ENCODE measurements around the gene PLXNB3. TPM values are rescaled to one million over a fixed set of nuclear protein-coding genes. Genes with fewer than 3 reads are reported as not detected.

The PLXNB3 gene
- total RNA-seq, 1 experiment from 2014 or later: 14.3 TPM

DNA sequence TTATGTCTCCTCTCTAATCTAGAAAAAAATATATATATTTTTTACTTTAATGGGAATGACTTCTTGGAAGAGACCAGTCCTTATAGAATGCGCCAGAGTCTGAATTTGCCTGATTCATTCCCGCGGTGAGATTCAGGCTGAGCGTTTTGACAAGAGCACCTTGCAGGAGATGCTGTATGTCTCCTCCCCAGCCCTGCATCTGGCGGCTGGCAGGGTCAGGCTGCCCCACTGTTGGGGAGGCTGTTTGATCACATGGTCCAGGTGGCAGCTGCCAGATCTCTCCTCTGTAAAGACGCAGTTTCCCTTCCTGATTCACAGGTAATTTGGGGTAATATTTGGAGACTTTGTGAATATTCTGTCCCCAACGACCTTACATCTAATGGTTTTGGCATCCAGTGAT lies 56.6 kb downstream of the PLXNB3 start:
- Histone ChIP-seq H3K9me3 (ENCODE audit: control insufficient read depth, insufficient read depth, low read depth, low read length) (no peaks in the 10 kb centered on the region), H3K4me3 (ENCODE audit: low read depth in 2 of 2, low read length in 2 of 2) (no peak overlapping the region), H3K36me3 (ENCODE audit: control insufficient read depth, insufficient read depth, low read length) (no peaks in the 10 kb centered on the region), H3K27ac (ENCODE audit: low read length) (0 out of 2 replicates have a peak overlapping the region, but pooled peaks have one; percentile 23), H3K27me3 (ENCODE audit: control insufficient read depth, insufficient read depth, low read length) (no peaks in the 10 kb centered on the region), H3K4me1 (ENCODE audit: control insufficient read depth, insufficient read depth, low read length) (peaks cover 30% of the 10 kb centered on the region)
- DNase-seq (ENCODE audit: low read depth, low spot score) (no peak), ATAC-seq (no peak)
- CTCF ChIA-PET: interaction anchor here (0.7 kb wide), 1 partner anchor 37 kb away, joined by 4 read pairs; no protein-coding TSS in a partner anchor
- intact Hi-C loops (cut with micrococcal nuclease; ENCODE audit: unreplicated experiment): no loop called here
- BruUV-seq (replicated peaks): no TSS peak
- TF ChIP-seq, protein P1, sequence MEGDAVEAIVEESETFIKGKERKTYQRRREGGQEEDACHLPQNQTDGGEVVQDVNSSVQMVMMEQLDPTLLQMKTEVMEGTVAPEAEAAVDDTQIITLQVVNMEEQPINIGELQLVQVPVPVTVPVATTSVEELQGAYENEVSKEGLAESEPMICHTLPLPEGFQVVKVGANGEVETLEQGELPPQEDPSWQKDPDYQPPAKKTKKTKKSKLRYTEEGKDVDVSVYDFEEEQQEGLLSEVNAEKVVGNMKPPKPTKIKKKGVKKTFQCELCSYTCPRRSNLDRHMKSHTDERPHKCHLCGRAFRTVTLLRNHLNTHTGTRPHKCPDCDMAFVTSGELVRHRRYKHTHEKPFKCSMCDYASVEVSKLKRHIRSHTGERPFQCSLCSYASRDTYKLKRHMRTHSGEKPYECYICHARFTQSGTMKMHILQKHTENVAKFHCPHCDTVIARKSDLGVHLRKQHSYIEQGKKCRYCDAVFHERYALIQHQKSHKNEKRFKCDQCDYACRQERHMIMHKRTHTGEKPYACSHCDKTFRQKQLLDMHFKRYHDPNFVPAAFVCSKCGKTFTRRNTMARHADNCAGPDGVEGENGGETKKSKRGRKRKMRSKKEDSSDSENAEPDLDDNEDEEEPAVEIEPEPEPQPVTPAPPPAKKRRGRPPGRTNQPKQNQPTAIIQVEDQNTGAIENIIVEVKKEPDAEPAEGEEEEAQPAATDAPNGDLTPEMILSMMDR (IDR thresholded peaks at IDR 0.05): no peak
- in situ Hi-C loops (cut with HindIII; ENCODE audit: low pct_unique_long_range_greater_than_20kb, low sequenced_read_pairs): no loop called here
- POLR2A ChIA-PET: no interaction called here

DNA sequence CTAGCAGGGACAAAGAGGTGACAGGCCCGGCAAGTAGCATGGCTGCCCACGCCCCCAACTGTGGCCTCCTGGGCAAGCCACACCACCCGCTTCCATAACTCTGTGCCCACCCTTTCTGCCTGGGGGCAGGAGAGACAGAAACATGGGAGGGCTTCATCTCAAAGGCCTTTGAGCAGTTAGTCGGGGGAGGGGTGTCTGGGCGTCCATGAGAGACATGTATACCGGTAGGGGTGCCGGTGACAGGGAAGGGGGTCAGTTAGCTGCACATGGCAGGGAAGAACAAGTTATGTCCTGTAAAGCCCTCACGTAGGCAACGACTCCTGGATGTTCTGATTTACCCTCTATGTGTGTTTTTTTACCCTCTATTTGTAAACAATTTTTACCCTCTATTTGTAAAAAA lies 57.0 kb downstream of the PLXNB3 start:
- in situ Hi-C loops (cut with HindIII; ENCODE audit: low pct_unique_long_range_greater_than_20kb, low sequenced_read_pairs): no loop called here
- CTCF ChIA-PET: no interaction called here
- peaks cover 30% of the 10 kb centered on the region for H3K4me1 ChIP-seq (ENCODE audit: control insufficient read depth, insufficient read depth, low read length)
- H3K36me3 ChIP-seq (ENCODE audit: control insufficient read depth, insufficient read depth, low read length): no peaks in the 10 kb centered on the region
- DNase-seq (ENCODE audit: low read depth, low spot score): no peak
- no peaks in the 10 kb centered on the region for H3K9me3 ChIP-seq (ENCODE audit: control insufficient read depth, insufficient read depth, low read depth, low read length)
- no peak for ATAC-seq
- TF ChIP-seq, protein P1 (IDR thresholded peaks at IDR 0.05): no peak
- TF ChIP-seq POLR2AphosphoS5 (IDR thresholded peaks at IDR 0.05; ENCODE audit: low read depth, low read length) (no peak), SIN3A (IDR thresholded peaks at IDR 0.05; ENCODE audit: borderline replicate concordance, insufficient read depth, low read depth, low read length) (no peak), TCF7L2 (IDR thresholded peaks at IDR 0.05; ENCODE audit: low read depth, low read length) (no peak)
- TF ChIP-seq, protein P2, sequence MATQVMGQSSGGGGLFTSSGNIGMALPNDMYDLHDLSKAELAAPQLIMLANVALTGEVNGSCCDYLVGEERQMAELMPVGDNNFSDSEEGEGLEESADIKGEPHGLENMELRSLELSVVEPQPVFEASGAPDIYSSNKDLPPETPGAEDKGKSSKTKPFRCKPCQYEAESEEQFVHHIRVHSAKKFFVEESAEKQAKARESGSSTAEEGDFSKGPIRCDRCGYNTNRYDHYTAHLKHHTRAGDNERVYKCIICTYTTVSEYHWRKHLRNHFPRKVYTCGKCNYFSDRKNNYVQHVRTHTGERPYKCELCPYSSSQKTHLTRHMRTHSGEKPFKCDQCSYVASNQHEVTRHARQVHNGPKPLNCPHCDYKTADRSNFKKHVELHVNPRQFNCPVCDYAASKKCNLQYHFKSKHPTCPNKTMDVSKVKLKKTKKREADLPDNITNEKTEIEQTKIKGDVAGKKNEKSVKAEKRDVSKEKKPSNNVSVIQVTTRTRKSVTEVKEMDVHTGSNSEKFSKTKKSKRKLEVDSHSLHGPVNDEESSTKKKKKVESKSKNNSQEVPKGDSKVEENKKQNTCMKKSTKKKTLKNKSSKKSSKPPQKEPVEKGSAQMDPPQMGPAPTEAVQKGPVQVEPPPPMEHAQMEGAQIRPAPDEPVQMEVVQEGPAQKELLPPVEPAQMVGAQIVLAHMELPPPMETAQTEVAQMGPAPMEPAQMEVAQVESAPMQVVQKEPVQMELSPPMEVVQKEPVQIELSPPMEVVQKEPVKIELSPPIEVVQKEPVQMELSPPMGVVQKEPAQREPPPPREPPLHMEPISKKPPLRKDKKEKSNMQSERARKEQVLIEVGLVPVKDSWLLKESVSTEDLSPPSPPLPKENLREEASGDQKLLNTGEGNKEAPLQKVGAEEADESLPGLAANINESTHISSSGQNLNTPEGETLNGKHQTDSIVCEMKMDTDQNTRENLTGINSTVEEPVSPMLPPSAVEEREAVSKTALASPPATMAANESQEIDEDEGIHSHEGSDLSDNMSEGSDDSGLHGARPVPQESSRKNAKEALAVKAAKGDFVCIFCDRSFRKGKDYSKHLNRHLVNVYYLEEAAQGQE (IDR thresholded peaks at IDR 0.05; ENCODE audit: insufficient read depth in 1 of 2, low read depth in 2 of 2, low read length in 1 of 2): no peak
- POLR2A ChIA-PET: no interaction called here
- H3K27ac ChIP-seq (ENCODE audit: low read length): no peak overlapping the region
- H3K4me3 ChIP-seq (ENCODE audit: low read depth in 2 of 2, low read length in 2 of 2): no peak overlapping the region
- intact Hi-C loops (cut with micrococcal nuclease; ENCODE audit: unreplicated experiment): no loop called here
- BruUV-seq (replicated peaks): no TSS peak
- H3K27me3 ChIP-seq (ENCODE audit: control insufficient read depth, insufficient read depth, low read length): no peaks in the 10 kb centered on the region

DNA sequence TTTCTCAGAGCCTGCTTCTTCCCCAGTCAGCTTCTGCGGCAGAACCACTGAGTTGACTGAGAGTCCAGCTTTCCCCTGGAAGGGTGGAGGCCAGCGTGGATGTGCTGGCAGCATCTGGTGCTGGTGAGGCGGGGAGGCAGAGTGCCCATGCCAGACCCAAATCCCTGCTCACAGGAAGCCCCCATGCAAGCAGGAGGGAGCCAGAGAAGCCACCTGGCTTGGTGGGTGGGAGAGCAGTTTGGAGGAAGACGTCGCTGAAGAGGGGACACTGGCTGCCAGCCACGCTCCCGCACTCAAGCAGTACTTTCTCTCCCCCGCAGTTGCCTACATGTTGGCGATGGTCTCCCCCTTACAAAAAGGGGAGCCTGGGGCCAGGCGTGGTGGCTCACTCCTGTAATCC lies 60.3 kb downstream of the PLXNB3 start:
- ChIA-PET POLR2A (no interaction called here), CTCF (no interaction called here)
- ATAC-seq (no peak), DNase-seq (ENCODE audit: low read depth, low spot score) (no peak)
- BruUV-seq (replicated peaks): no TSS peak
- Histone ChIP-seq H3K4me3 (ENCODE audit: low read depth in 2 of 2, low read length in 2 of 2) (no peak overlapping the region), H3K27ac (ENCODE audit: low read length) (no peak overlapping the region), H3K4me1 (ENCODE audit: control insufficient read depth, insufficient read depth, low read length) (peaks cover 36% of the 10 kb centered on the region), H3K9me3 (ENCODE audit: control insufficient read depth, insufficient read depth, low read depth, low read length) (no peaks in the 10 kb centered on the region), H3K27me3 (ENCODE audit: control insufficient read depth, insufficient read depth, low read length) (no peaks in the 10 kb centered on the region), H3K36me3 (ENCODE audit: control insufficient read depth, insufficient read depth, low read length) (no peaks in the 10 kb centered on the region)
- in situ Hi-C loops (cut with HindIII; ENCODE audit: low pct_unique_long_range_greater_than_20kb, low sequenced_read_pairs): no loop called here
- intact Hi-C loops (cut with micrococcal nuclease; ENCODE audit: unreplicated experiment): no loop called here
- TF ChIP-seq SIN3A (IDR thresholded peaks at IDR 0.05; ENCODE audit: borderline replicate concordance, insufficient read depth, low read depth, low read length) (no peak), TCF7L2 (IDR thresholded peaks at IDR 0.05; ENCODE audit: low read depth, low read length) (no peak), POLR2AphosphoS5 (IDR thresholded peaks at IDR 0.05; ENCODE audit: low read depth, low read length) (no peak)
- TF ChIP-seq, protein P2 (IDR thresholded peaks at IDR 0.05; ENCODE audit: insufficient read depth in 1 of 2, low read depth in 2 of 2, low read length in 1 of 2): no peak
- TF ChIP-seq, protein P1 (IDR thresholded peaks at IDR 0.05): no peak
